B cell (primary cell): ENCODE results near the gene ELMO1. TPM values are rescaled to one million over a fixed set of nuclear protein-coding genes. Genes with fewer than 3 reads are reported as not detected.

Source experiments
- ATAC-seq: fragments of 200-7000 bp; cut with Tn5 transposase; one replicate; pipeline ENCODE4 v1.10.0; 2021; ENCODE audit warnings: low read depth, mild to moderate bottlenecking, moderate number of reproducible peaks, moderate library complexity
- CTCF ChIA-PET: fragments of 350-600 bp; sonication (Branson Sonifier 250); formaldehyde crosslinking; loops from one replicate; lab custom pipeline; 2021; ENCODE audit warnings: antibody characterized with exemption, inconsistent platforms; lab: Charles Lee
- POLR2A ChIA-PET: fragments of 350-600 bp; sonication (Branson Sonifier 250); formaldehyde crosslinking; loops from one replicate; lab custom pipeline; 2021; ENCODE audit warnings: antibody characterized with exemption; lab: Charles Lee
- DNase-seq: peaks from one replicate; pipeline ENCODE4 v3.0.0; 2013
- H2AFZ ChIP-seq: 2 replicates; pipeline ENCODE4 v1.6.1; 2012; ENCODE audit warnings: mild to moderate bottlenecking, low read depth, low read length; ENCODE audit not compliant: insufficient read depth, poor library complexity, severe bottlenecking
- H3K27ac ChIP-seq, 2 donors: 1 replicate in 1 of 2; 2 replicates in 1 of 2; pipeline ENCODE4 v1.5.1; 2012 to 2013; ENCODE audit warnings: low read length in 2 of 2, mild to moderate bottlenecking in 2 of 2, moderate library complexity in 1 of 2
- H3K27me3 ChIP-seq, 4 experiments: fragments of 200-600 bp in 1 of 4; sonication (generic) in 1 of 4; replicated peaks in 1 of 4; 1 replicate in 2 of 4; 2 replicates in 2 of 4; pipeline versions ENCODE4 v1.6.1 to v1.7.0; 2013 to 2016; ENCODE audit warnings: low read length in 3 of 4, mild to moderate bottlenecking in 2 of 4, mixed read lengths in 1 of 4, moderate library complexity in 1 of 4; ENCODE audit not compliant: insufficient read depth in 4 of 4, control insufficient read depth in 3 of 4; ENCODE audit errors: control extremely low read depth in 1 of 4
- H3K36me3 ChIP-seq, 2 experiments: replicated peaks in 1 of 2; 1 replicate in 1 of 2; 2 replicates in 1 of 2; pipeline versions ENCODE4 v1.6.1 to v1.7.1; 2013; ENCODE audit warnings: low read length in 1 of 2; ENCODE audit not compliant: insufficient read depth in 2 of 2, control insufficient read depth in 1 of 2; ENCODE audit errors: control extremely low read depth in 1 of 2, extremely low read depth in 1 of 2
- H3K4me1 ChIP-seq, 2 donors: fragments of 200-600 bp in 1 of 2; sonication (generic) in 1 of 2; 1 replicate in 1 of 2; 2 replicates in 1 of 2; pipeline versions ENCODE4 v1.5.1 to v1.6.1; 2013 to 2017; ENCODE audit warnings: low read length in 2 of 2; ENCODE audit not compliant: control insufficient read depth in 2 of 2, insufficient read depth in 2 of 2
- H3K4me2 ChIP-seq: replicated peaks from 2 replicates; pipeline ENCODE3; 2012; ENCODE audit warnings: mild to moderate bottlenecking, low read depth, low read length; ENCODE audit not compliant: poor library complexity, severe bottlenecking
- H3K4me3 ChIP-seq, 5 experiments: fragments of 200-600 bp in 1 of 5; sonication (generic) in 1 of 5; 1 replicate in 3 of 5; 2 replicates in 2 of 5; pipeline versions ENCODE4 v1.5.1 to v1.7.0; 2011 to 2016; ENCODE audit warnings: low read length in 4 of 5, mild to moderate bottlenecking in 4 of 5, low read depth in 2 of 5, control low read depth in 1 of 5, moderate library complexity in 1 of 5; ENCODE audit not compliant: insufficient read depth in 1 of 5; ENCODE audit errors: control extremely low read depth in 1 of 5, extremely low read depth in 1 of 5
- H3K79me2 ChIP-seq: fragments of 200-600 bp; sonication (generic); one replicate; pipeline ENCODE4 v1.6.0; 2016; ENCODE audit warnings: low read length; ENCODE audit not compliant: control insufficient read depth, insufficient read depth
- H3K9ac ChIP-seq: fragments of 200-600 bp; sonication (generic); 2 replicates; pipeline ENCODE4 v1.6.1; 2017; ENCODE audit warnings: mild to moderate bottlenecking, low read length, moderate library complexity
- H3K9me3 ChIP-seq, 3 donors: one replicate each; pipeline versions ENCODE4 v1.6.1 to v1.7.1; 2013; ENCODE audit warnings: low read length in 2 of 3; ENCODE audit not compliant: control insufficient read depth in 2 of 3, insufficient read depth in 1 of 3; ENCODE audit errors: control extremely low read depth in 1 of 3
- H4K20me1 ChIP-seq: 2 replicates; pipeline ENCODE4 v1.6.0; 2012; ENCODE audit warnings: mild to moderate bottlenecking, low read length; ENCODE audit not compliant: insufficient read depth, control insufficient read depth, poor library complexity, severe bottlenecking
- H3K27ac Mint-ChIP-seq: one replicate; pipeline ENCODE4 v1.8.0; 2021; ENCODE audit warnings: mixed read lengths
- H3K27me3 Mint-ChIP-seq: one replicate; pipeline ENCODE4 v1.8.0; 2021; ENCODE audit warnings: mixed read lengths
- H3K4me1 Mint-ChIP-seq: one replicate; pipeline ENCODE4 v1.8.0; 2021; ENCODE audit warnings: mixed read lengths
- H3K4me3 Mint-ChIP-seq: one replicate; pipeline ENCODE4 v1.8.0; 2021; ENCODE audit warnings: mixed read lengths
- H3K9me3 Mint-ChIP-seq: one replicate; pipeline ENCODE4 v1.8.0; 2022; ENCODE audit warnings: mixed read lengths; ENCODE audit not compliant: insufficient read depth
- CTCF ChIP-seq: fragments of 200-600 bp; IDR thresholded peaks from one replicate; pipeline ENCODE4 v1.8.0; 2022; ENCODE audit warnings: antibody characterized with exemption, mild to moderate bottlenecking
- EZH2 ChIP-seq: IDR thresholded peaks from 2 replicates; pipeline ENCODE4 v1.6.1; 2012; ENCODE audit warnings: borderline replicate concordance, low read depth, mild to moderate bottlenecking, moderate library complexity, low read length; ENCODE audit not compliant: insufficient read depth, poor library complexity, severe bottlenecking
- WGBS: methylation state at CpG from one replicate; pipeline ENCODE4 v1.1.5; 2013; ENCODE audit warnings: missing lambda C conversion rate; ENCODE audit not compliant: insufficient coverage; 5-methylcytosine and 5-hydroxymethylcytosine counted together
- intact Hi-C: fragments of 100-400 bp; cut with micrococcal nuclease; formaldehyde crosslinking; loops from one replicate; pipeline ENCODE4 v1.10.0; 2022
- polyA plus RNA-seq: library from polyadenylated mRNA; depleted of rRNA; stranded (reverse); fragments of >200 nt; gene quantifications from 2 replicates; pipeline ENCODE4 v1.2.3, GENCODE V29; 2012
- total RNA-seq, 2 donors: library from RNA; stranded (reverse); fragments of 120-200 nt in 1 of 2; gene quantifications; 1 replicate in 1 of 2; 2 replicates in 1 of 2; pipeline versions ENCODE4 v1.2.3 to v1.2.4, GENCODE V29; 2013 to 2022

Gene ELMO1
- total and polyA plus RNA-seq, 2 donors (not counting 1 experiment from before 2014, with no cell fraction given), result 44.7 to 177 TPM

DNA sequence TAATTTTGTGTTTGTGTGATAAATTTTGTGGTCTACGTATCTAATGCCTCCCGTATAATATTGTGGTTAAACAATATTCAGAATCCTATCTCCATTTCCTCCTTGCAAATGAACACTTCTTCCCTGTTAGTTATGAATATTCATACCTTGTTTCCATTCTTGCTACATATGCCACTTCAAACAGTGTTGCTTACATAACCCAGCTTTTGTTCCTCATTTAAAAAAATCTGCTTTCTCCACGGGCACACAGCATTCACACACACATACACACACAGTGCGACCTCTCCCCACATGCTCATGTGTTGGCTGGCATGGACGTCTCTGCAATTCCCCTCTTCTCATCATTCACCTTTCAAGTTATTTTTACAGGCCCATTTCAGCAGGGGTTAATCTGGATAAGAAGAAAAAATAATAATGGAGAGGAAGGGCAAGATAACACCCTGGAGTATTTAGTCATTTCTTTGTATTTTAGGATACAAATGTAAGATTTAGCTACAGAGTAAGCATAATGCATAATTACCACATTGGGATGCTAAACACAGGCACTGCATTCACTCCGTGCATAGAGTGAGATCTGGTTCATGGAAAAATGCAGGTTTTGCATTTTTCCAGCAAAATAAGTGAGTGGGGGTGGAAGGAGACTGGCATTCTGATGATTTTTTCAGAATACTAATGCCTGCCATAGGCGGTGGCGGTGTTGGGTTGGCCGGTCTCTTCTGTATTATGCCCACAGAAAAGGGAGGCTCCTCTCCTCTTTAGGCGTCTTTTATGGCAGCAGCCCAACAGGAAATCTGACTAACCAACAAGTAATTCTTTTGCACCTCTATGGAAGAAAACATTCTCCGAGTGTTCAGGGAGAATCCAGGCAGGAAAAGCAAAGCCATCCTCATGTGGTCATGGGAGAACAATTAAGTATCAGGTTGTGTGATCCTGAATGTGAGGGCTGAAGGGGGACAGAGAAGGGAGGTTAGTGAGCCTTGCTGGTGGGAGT is 31.7 kb upstream of the ELMO1 start:
- DNase-seq (no peak), ATAC-seq (no peak)
- no peaks in the 10 kb centered on the region for H4K20me1 ChIP-seq
- H3K27me3 ChIP-seq, result peaks cover 0 to 4% (median 0%) of the 10 kb centered on the region in 4 experiments
- ChIA-PET CTCF (no interaction called here), POLR2A (no interaction called here)
- no peak overlapping the region for H3K4me2 ChIP-seq
- 64% methylated on average over 7 of the region's 11 CpGs for WGBS
- no peaks in the 10 kb centered on the region for H3K79me2 ChIP-seq
- H3K27ac ChIP-seq, result no peak overlapping the region
- H3K9me3 ChIP-seq, result no peaks in the 10 kb centered on the region
- Mint-ChIP-seq H3K4me1 (no peaks in the 10 kb centered on the region), H3K4me3 (no peak overlapping the region), H3K9me3 (no peaks in the 10 kb centered on the region), H3K27ac (no peak overlapping the region), H3K27me3 (peaks cover 37% of the 10 kb centered on the region)
- no peak overlapping the region for H2AFZ ChIP-seq
- no peak overlapping the region for H3K4me3 ChIP-seq
- intact Hi-C loops, result no loop called here
- H3K4me1 ChIP-seq, result no peaks in the 10 kb centered on the region
- no peaks in the 10 kb centered on the region for H3K36me3 ChIP-seq
- no peak overlapping the region for H3K9ac ChIP-seq
- TF ChIP-seq CTCF (no peak), EZH2 (no peak)

- ChIA-PET CTCF (interaction anchor here (1.3 kb wide), 1 partner anchor 19 kb away, joined by 4 read pairs; no protein-coding TSS in a partner anchor), POLR2A (no interaction called here)
- Histone ChIP-seq H3K27me3 (peaks cover 0 to 4% (median 0%) of the 10 kb centered on the region in 4 experiments), H3K9me3 (no peaks in the 10 kb centered on the region), H3K4me1 (no peaks in the 10 kb centered on the region), H2AFZ (no peak overlapping the region), H4K20me1 (no peaks in the 10 kb centered on the region), H3K36me3 (no peaks in the 10 kb centered on the region), H3K4me2 (no peak overlapping the region), H3K4me3 (no peak overlapping the region), H3K79me2 (no peaks in the 10 kb centered on the region), H3K27ac (no peak overlapping the region), H3K9ac (no peak overlapping the region)
- WGBS, result 100% methylated on average over 3 of the region's 4 CpGs
- intact Hi-C loops, result no loop called here
- Mint-ChIP-seq H3K4me3 (no peak overlapping the region), H3K9me3 (no peaks in the 10 kb centered on the region), H3K4me1 (no peaks in the 10 kb centered on the region), H3K27me3 (peaks cover 31% of the 10 kb centered on the region), H3K27ac (no peak overlapping the region)
- DNase-seq (no peak), ATAC-seq (no peak)
- TF ChIP-seq CTCF, result no peak
- TF ChIP-seq EZH2, result no peak
Observed at GRCh38 chr7:37476881-37477450, 28.3 kb upstream of the ELMO1 start.
